B cell (primary cell): Measurements from ENCODE around the gene SPIRE1. TPM values are rescaled to one million over a fixed set of nuclear protein-coding genes. Genes with fewer than 3 reads are reported as not detected.

Source experiments
- ATAC-seq: fragments of 200-7000 bp; cut with Tn5 transposase; one replicate; pipeline ENCODE4 v1.10.0; 2021; ENCODE audit warnings: low read depth, mild to moderate bottlenecking, moderate number of reproducible peaks, moderate library complexity
- CTCF ChIA-PET: fragments of 350-600 bp; sonication (Branson Sonifier 250); formaldehyde crosslinking; loops from one replicate; lab custom pipeline; 2021; ENCODE audit warnings: antibody characterized with exemption, inconsistent platforms; lab: Charles Lee
- POLR2A ChIA-PET: fragments of 350-600 bp; sonication (Branson Sonifier 250); formaldehyde crosslinking; loops from one replicate; lab custom pipeline; 2021; ENCODE audit warnings: antibody characterized with exemption; lab: Charles Lee
- DNase-seq: peaks from one replicate; pipeline ENCODE4 v3.0.0; 2013
- H2AFZ ChIP-seq: 2 replicates; pipeline ENCODE4 v1.6.1; 2012; ENCODE audit warnings: mild to moderate bottlenecking, low read depth, low read length; ENCODE audit not compliant: insufficient read depth, poor library complexity, severe bottlenecking
- H3K27ac ChIP-seq, 2 donors: 1 replicate in 1 of 2; 2 replicates in 1 of 2; pipeline ENCODE4 v1.5.1; 2012 to 2013; ENCODE audit warnings: low read length in 2 of 2, mild to moderate bottlenecking in 2 of 2, moderate library complexity in 1 of 2
- H3K27me3 ChIP-seq, 4 experiments: fragments of 200-600 bp in 1 of 4; sonication (generic) in 1 of 4; replicated peaks in 1 of 4; 1 replicate in 2 of 4; 2 replicates in 2 of 4; pipeline versions ENCODE4 v1.6.1 to v1.7.0; 2013 to 2016; ENCODE audit warnings: low read length in 3 of 4, mild to moderate bottlenecking in 2 of 4, mixed read lengths in 1 of 4, moderate library complexity in 1 of 4; ENCODE audit not compliant: insufficient read depth in 4 of 4, control insufficient read depth in 3 of 4; ENCODE audit errors: control extremely low read depth in 1 of 4
- H3K36me3 ChIP-seq, 2 experiments: replicated peaks in 1 of 2; 1 replicate in 1 of 2; 2 replicates in 1 of 2; pipeline versions ENCODE4 v1.6.1 to v1.7.1; 2013; ENCODE audit warnings: low read length in 1 of 2; ENCODE audit not compliant: insufficient read depth in 2 of 2, control insufficient read depth in 1 of 2; ENCODE audit errors: control extremely low read depth in 1 of 2, extremely low read depth in 1 of 2
- H3K4me1 ChIP-seq, 2 donors: fragments of 200-600 bp in 1 of 2; sonication (generic) in 1 of 2; 1 replicate in 1 of 2; 2 replicates in 1 of 2; pipeline versions ENCODE4 v1.5.1 to v1.6.1; 2013 to 2017; ENCODE audit warnings: low read length in 2 of 2; ENCODE audit not compliant: control insufficient read depth in 2 of 2, insufficient read depth in 2 of 2
- H3K4me2 ChIP-seq: replicated peaks from 2 replicates; pipeline ENCODE3; 2012; ENCODE audit warnings: mild to moderate bottlenecking, low read depth, low read length; ENCODE audit not compliant: poor library complexity, severe bottlenecking
- H3K4me3 ChIP-seq, 5 experiments: fragments of 200-600 bp in 1 of 5; sonication (generic) in 1 of 5; 1 replicate in 3 of 5; 2 replicates in 2 of 5; pipeline versions ENCODE4 v1.5.1 to v1.7.0; 2011 to 2016; ENCODE audit warnings: low read length in 4 of 5, mild to moderate bottlenecking in 4 of 5, low read depth in 2 of 5, control low read depth in 1 of 5, moderate library complexity in 1 of 5; ENCODE audit not compliant: insufficient read depth in 1 of 5; ENCODE audit errors: control extremely low read depth in 1 of 5, extremely low read depth in 1 of 5
- H3K79me2 ChIP-seq: fragments of 200-600 bp; sonication (generic); one replicate; pipeline ENCODE4 v1.6.0; 2016; ENCODE audit warnings: low read length; ENCODE audit not compliant: control insufficient read depth, insufficient read depth
- H3K9ac ChIP-seq: fragments of 200-600 bp; sonication (generic); 2 replicates; pipeline ENCODE4 v1.6.1; 2017; ENCODE audit warnings: mild to moderate bottlenecking, low read length, moderate library complexity
- H3K9me3 ChIP-seq, 3 donors: one replicate each; pipeline versions ENCODE4 v1.6.1 to v1.7.1; 2013; ENCODE audit warnings: low read length in 2 of 3; ENCODE audit not compliant: control insufficient read depth in 2 of 3, insufficient read depth in 1 of 3; ENCODE audit errors: control extremely low read depth in 1 of 3
- H4K20me1 ChIP-seq: 2 replicates; pipeline ENCODE4 v1.6.0; 2012; ENCODE audit warnings: mild to moderate bottlenecking, low read length; ENCODE audit not compliant: insufficient read depth, control insufficient read depth, poor library complexity, severe bottlenecking
- H3K27ac Mint-ChIP-seq: one replicate; pipeline ENCODE4 v1.8.0; 2021; ENCODE audit warnings: mixed read lengths
- H3K27me3 Mint-ChIP-seq: one replicate; pipeline ENCODE4 v1.8.0; 2021; ENCODE audit warnings: mixed read lengths
- H3K4me1 Mint-ChIP-seq: one replicate; pipeline ENCODE4 v1.8.0; 2021; ENCODE audit warnings: mixed read lengths
- H3K4me3 Mint-ChIP-seq: one replicate; pipeline ENCODE4 v1.8.0; 2021; ENCODE audit warnings: mixed read lengths
- H3K9me3 Mint-ChIP-seq: one replicate; pipeline ENCODE4 v1.8.0; 2022; ENCODE audit warnings: mixed read lengths; ENCODE audit not compliant: insufficient read depth
- CTCF ChIP-seq: fragments of 200-600 bp; IDR thresholded peaks from one replicate; pipeline ENCODE4 v1.8.0; 2022; ENCODE audit warnings: antibody characterized with exemption, mild to moderate bottlenecking
- EZH2 ChIP-seq: IDR thresholded peaks from 2 replicates; pipeline ENCODE4 v1.6.1; 2012; ENCODE audit warnings: borderline replicate concordance, low read depth, mild to moderate bottlenecking, moderate library complexity, low read length; ENCODE audit not compliant: insufficient read depth, poor library complexity, severe bottlenecking
- WGBS: methylation state at CpG from one replicate; pipeline ENCODE4 v1.1.5; 2013; ENCODE audit warnings: missing lambda C conversion rate; ENCODE audit not compliant: insufficient coverage; 5-methylcytosine and 5-hydroxymethylcytosine counted together
- intact Hi-C: fragments of 100-400 bp; cut with micrococcal nuclease; formaldehyde crosslinking; loops from one replicate; pipeline ENCODE4 v1.10.0; 2022
- polyA plus RNA-seq: library from polyadenylated mRNA; depleted of rRNA; stranded (reverse); fragments of >200 nt; gene quantifications from 2 replicates; pipeline ENCODE4 v1.2.3, GENCODE V29; 2012
- total RNA-seq, 2 donors: library from RNA; stranded (reverse); fragments of 120-200 nt in 1 of 2; gene quantifications; 1 replicate in 1 of 2; 2 replicates in 1 of 2; pipeline versions ENCODE4 v1.2.3 to v1.2.4, GENCODE V29; 2013 to 2022

Gene SPIRE1
- total and polyA plus RNA-seq, 2 donors (not counting 1 experiment from before 2014, with no cell fraction given), result 0.22 to 4.0 TPM

DNA sequence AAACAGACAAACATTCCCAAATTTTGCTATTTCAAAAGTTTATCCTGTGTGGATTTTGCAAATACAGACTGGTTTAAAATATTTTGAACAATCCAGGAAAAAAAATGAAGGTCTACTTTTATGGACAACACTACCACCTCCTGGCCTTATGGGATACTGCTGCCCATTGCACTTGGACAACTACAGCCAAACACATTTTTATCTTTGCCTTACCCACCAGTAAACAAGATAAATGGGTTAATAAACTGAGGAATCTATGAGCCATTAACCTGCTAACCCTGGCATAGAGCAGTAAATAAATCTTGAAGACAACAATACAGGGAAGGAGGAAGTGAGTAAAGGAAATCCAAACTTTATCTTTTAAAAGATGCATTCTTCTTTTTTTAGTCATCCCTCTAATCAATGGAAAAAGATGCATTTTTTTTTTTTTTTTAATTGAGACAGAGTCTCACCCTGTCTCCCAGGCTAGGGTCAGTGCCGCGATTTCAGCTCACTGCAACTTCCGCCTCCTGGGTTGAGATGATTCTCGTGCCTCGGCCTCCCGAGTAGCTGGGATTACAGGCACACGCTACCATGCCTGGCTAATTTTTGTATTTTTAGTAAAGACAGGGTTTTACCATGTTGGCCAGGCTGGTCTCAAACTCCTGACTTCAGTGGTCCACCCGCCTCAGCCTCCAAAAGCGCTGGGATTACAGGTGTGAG, 2.1 kb upstream of the SPIRE1 start:
- Mint-ChIP-seq H3K4me1 (peaks cover 11% of the 10 kb centered on the region), H3K4me3 (peak overlapping the region; percentile 6), H3K27ac (no peak overlapping the region), H3K27me3 (peaks cover 13% of the 10 kb centered on the region), H3K9me3 (no peaks in the 10 kb centered on the region)
- DNase-seq (peak; percentile 65), ATAC-seq (no peak)
- intact Hi-C loops, result loop anchor here (1.0 to 5.0 kb wide), 4 partner anchors 269 to 723 kb away; partner anchors contain the start of gene AFG3L2
- H2AFZ ChIP-seq, result no peak overlapping the region
- H3K9ac ChIP-seq, result no peak overlapping the region
- ChIA-PET CTCF (interaction anchor here (0.7 to 7.1 kb wide), 6 partner anchors 9 to 388 kb away, joined by 3 to 111 read pairs (median 3); no protein-coding TSS in a partner anchor), POLR2A (no interaction called here)
- H3K4me3 ChIP-seq, result no peak overlapping the region
- no peaks in the 10 kb centered on the region for H3K79me2 ChIP-seq
- peaks cover 9 to 11% of the 10 kb centered on the region in 2 donors for H3K4me1 ChIP-seq
- no peaks in the 10 kb centered on the region for H4K20me1 ChIP-seq
- peaks cover 0 to 21% (median under 1%) of the 10 kb centered on the region in 4 experiments for H3K27me3 ChIP-seq
- WGBS, result 95% methylated on average over 7 of the region's 9 CpGs
- peaks cover 0 to 1% (median 0%) of the 10 kb centered on the region in 3 donors for H3K9me3 ChIP-seq
- H3K36me3 ChIP-seq, result no peaks in the 10 kb centered on the region
- TF ChIP-seq EZH2, result no peak
- peak; percentile 84 for TF ChIP-seq CTCF
- no peak overlapping the region for H3K4me2 ChIP-seq
- H3K27ac ChIP-seq, result no peak overlapping the region
